Urothelium cell line (cell line): ENCODE measurements around the gene SLC25A26.
"Not testable (repeated sequence)": the region's sequence is repeated elsewhere in the genome, so short reads cannot be mapped to it uniquely, and the experiment has no call there.

ENCODE experiments used
- DNase-seq: peaks from one replicate; pipeline ENCODE4 v3.0.0; 2011; ENCODE audit warnings: low spot score, mixed read lengths
- FAIRE-seq: peaks from 2 replicates; lab custom pipeline; 2011; peaks lifted over from hg19 to GRCh38; lab: Jason Lieb, UNC

The SLC25A26 gene

GRCh38 chr3:66405701-66406091 lies 184.9 kb downstream of the SLC25A26 start:
- FAIRE-seq (no peak), DNase-seq (peak; percentile 44)

DNA sequence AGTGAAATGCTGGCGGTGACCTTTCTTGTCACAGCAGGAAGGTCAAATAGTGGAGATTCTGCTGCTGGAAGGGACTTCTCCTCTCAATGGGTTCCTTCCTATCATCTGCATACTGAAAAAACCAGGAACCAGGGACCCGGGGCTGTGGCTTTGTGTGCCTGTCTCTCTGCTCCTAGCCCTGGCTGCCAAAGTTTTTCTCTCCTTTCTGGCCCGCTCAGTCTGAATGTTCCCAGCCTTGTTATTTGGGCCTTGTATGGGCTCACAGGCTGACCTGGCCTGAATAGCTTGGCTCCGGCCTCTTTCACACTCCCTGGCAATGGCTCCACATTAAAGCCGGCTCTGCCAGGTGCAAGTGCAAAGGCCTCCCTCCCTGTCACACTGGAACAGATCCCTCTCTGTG lies 185.4 kb downstream of the SLC25A26 start:
- no peak for FAIRE-seq

DNA sequence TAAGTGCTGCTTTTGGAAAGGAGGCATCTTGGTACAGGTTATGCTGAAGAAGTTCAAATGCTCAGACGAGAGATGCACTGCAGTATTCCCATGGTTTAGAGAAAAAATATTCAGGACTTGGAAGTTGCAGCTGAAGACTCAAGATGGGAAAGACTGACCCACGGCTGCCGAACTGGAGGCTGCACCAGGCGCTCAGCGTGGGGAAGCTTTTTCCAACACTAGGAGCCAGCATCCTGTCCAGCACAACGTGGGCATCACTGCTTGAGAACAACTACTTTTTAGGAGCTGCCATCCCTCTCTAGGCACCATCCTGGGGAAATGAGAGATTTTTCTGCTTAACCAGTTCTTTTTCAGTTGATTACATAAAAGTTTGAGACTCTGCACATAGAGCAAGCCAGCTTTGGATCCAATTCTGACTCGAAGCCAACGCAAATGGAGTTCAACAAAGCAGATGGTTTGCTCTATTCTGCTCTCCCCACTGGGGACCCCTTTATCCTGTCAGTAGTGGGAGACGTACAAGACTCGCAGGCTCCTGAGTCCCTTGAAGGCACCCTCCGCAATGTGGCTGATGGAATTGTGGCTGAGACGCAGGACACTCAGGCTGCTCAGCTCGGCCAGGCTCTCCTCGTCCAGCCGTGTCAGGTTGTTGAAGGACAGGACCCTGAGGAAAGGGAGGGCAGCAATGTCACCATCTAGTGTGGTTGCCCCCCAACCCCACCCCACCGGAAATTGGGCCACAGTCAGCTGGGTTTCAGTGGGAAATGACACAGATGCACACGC lies 186.2 kb downstream of the SLC25A26 start:
- FAIRE-seq: no peak
- DNase-seq: no peak

More for the DNA sequence above, 185.4 kb downstream of the SLC25A26 start:
- no peak for DNase-seq

GRCh38 chr3:66407611-66408218 lies 186.9 kb downstream of the SLC25A26 start:
- DNase-seq (peak; percentile 82), FAIRE-seq (no peak)

- DNase-seq (no peak), FAIRE-seq (no peak)
These were observed 189.3 kb downstream of the SLC25A26 start for GRCh38 chr3:66409771-66410754.

- DNase-seq (no peak), FAIRE-seq (no peak)
These were observed 190.2 kb downstream of the SLC25A26 start for GRCh38 chr3:66410976-66411375.

DNA sequence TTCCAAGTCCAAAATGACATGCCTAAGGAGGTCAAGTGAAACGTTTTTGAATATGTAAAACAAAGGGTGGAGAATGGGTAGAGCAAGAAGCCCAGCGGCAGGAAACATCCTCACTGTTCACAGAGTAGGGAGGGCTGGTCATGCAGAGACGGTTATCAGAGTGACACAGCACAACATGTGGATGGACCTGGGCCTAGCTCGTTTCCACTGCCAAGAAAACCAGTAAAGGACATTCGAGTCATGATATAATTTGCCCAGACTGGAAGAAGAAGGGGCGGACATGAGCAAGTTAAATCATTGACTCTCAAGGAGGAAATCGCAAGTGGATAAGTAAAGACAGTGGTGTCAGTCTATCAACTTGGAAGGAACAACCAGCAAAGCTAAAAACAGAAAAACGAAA lies 190.7 kb downstream of the SLC25A26 start:
- DNase-seq (no peak), FAIRE-seq (no peak)

DNA sequence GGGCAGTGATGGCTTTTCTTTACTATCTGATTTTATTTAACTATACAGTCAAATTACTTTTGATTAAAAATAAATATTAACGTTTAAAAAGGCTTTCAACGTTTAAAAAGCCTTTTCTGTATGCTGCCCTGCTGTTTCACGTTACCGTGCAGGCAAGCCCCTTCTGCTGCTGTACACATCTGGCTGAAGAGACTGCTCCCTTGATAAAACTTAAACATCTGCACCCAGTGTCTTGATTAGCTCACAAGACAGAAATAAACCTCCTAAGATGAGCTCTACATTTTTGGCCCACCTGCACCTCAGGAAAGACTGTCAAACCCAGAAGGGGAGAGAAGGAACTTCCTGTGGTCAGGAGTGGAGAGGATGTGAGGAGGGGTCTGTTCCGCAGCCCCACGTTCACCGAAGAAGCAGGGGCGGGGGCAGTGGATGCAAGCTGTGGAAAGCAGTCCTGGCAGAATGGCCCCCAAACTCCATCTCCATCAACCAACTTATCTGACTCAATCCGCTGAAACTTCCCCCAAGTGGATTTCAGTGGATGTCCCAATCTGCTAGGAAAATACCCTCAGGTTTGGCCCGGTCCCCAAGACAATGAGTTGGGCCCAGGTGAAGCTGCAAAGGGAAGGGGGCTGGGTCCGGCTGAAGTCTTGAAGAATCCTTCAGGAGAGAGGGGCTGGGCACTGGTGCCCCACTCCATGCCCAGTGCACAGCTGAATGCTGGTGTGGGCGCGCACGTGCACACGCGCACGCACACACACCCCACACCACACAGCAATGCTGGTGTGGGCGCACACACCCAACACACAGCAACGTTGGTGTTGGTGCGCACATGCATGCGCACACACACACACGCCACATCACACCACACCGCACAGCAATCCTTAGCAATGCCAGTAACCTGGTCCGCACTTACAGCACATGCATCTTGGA lies 191.4 kb downstream of the SLC25A26 start:
- peak; percentile 87 for FAIRE-seq
- no peak for DNase-seq

- FAIRE-seq (no peak), DNase-seq (peak; percentile 39)
These were observed 192.4 kb downstream of the SLC25A26 start for GRCh38 chr3:66413151-66413751.

GRCh38 chr3:66414846-66415245 lies 194.0 kb downstream of the SLC25A26 start:
- FAIRE-seq: no peak
- DNase-seq: no peak

- DNase-seq: no peak
- FAIRE-seq: no peak
These were observed 195.1 kb downstream of the SLC25A26 start for GRCh38 chr3:66415867-66416428.

- DNase-seq: no peak
These were observed 195.9 kb downstream of the SLC25A26 start for GRCh38 chr3:66416556-66417304.

DNA sequence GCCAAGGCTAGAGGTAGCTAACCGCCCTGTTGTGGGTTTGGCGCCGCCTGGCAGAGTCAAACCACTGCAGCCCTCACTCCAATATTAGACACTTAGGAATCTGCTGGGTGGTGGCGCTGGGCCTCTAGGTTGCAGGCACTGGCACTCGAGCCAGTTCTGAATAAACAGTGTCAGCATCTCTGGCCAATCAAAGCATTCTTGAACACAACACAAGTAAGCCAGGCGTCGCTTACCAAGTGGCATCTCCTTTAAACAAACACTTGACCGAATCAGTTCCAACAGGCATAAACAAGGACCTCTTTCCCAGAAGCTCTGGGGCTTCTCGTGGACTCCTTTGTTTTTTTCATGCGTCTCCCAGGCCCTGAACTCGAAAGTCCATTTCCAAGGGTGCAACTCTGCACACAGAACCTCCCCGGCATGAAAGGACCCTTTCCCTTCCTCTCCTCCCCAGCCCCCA lies 197.7 kb downstream of the SLC25A26 start:
- DNase-seq (no peak), FAIRE-seq (no peak)

More at GRCh38 chr3:66416556-66417304, 195.9 kb downstream of the SLC25A26 start:
- FAIRE-seq: no peak

GRCh38 chr3:66419036-66419435 lies 198.2 kb downstream of the SLC25A26 start:
- FAIRE-seq (no peak), DNase-seq (no peak)

DNA sequence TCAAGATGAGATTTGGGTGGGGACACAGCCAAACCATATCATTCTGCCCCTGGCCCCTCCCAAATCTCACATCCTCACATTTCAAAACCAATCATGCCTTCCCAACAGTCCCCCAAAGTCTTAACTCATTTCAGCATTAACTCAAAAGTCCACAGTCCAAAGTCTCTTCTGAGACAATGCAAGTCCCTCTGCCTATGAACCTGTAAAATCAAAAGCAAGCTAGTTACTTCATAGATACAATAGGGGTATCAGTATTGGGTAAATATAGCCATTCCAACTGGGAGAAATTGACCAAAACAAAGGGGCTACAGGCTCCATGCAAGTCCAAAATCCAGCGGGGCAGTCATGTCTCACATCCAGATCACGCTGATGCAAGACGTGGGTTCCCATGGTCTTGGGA lies 200.3 kb downstream of the SLC25A26 start:
- not testable (repeated sequence) for DNase-seq, FAIRE-seq

DNA sequence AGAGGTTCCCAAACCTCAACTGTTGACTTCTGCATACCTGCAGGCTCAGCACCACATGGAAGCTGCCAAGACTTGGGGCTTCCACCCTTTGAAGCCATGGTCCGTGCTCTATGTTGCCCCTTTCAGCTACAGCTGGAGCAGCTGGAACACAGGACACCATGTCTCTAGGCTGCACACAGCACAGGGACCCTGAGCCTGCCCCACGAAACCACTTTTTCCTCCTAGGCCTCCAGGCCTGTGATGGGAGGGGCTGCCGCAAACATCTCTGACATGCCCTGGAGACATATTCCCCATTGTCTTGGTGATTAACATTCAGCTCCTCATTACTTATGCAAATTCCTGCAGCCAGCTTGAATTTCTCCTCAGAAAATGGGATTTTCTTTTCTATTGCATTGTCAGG lies 201.1 kb downstream of the SLC25A26 start:
- FAIRE-seq, DNase-seq: not testable (repeated sequence)

DNA sequence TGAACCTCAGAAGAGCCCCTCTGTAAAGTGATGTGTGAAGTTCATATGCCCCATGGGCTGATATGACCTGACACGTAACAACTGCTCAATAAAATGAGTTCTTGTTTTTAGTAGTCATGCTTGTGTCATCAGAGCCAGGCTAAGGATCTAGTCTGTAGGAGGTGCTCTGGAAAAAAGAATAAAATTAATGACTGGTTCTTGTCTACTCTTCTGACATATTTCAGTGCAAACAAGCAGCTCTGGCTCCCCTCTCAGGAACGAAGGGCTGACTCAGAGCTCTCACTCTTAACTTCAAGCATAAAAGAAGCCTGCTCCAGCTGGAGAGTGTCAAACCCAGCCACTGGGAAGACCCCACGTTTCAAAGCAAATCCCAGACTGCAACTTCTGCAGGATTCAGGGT lies 203.0 kb downstream of the SLC25A26 start:
- DNase-seq (no peak), FAIRE-seq (no peak)

DNA sequence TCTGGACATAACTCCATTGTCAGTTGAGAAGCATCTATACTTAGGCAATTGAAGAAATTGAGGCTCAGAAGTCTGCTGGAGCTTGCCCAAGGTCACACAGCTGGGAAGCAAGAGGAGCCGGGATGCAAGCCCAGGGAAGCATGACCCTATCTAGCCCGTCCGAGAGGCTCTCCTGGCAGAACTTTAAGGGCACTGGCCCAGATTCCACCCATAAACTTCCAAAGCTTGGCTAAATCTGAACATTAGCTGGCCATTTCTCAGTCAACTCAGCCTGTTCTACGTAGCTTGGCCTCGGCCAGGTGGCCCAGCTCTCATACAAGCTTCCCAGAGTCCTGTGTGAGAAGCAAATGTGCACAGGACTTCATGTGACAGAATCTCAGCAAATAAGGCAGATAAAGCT lies 204.2 kb downstream of the SLC25A26 start:
- no peak for DNase-seq
- no peak for FAIRE-seq
